Ascending aorta (tissue), 2 donors: ENCODE measurements around the gene SLC45A1. TPM values are rescaled to one million over a fixed set of nuclear protein-coding genes. Genes with fewer than 3 reads are reported as not detected.
A peak's percentile ranks its signal among the peaks of the same experiment; 100 is the strongest.
"Not testable (repeated sequence)": the region's sequence is repeated elsewhere in the genome, so short reads cannot be mapped to it uniquely, and the experiment has no call there.

Experiments used
- DNase-seq, 2 donors: peaks; one replicate each; pipeline ENCODE4 v3.0.0-alpha.2; 2019; ENCODE audit warnings: low spot score in 2 of 2
- H3K27ac ChIP-seq, 2 donors: fragments of 200-600 bp; sonication (generic); one replicate each; pipeline ENCODE4 v1.5.1; 2016 to 2017; ENCODE audit warnings: mild to moderate bottlenecking in 1 of 2
- H3K27me3 ChIP-seq: fragments of 200-600 bp; sonication (generic); one replicate; pipeline ENCODE4 v1.5.1; 2017
- H3K36me3 ChIP-seq, 2 donors: fragments of 200-600 bp; sonication (generic); one replicate each; pipeline ENCODE4 v1.5.1; 2016
- H3K4me1 ChIP-seq, 2 donors: fragments of 200-600 bp; sonication (generic); one replicate each; pipeline ENCODE4 v1.5.1; 2016 to 2017; ENCODE audit warnings: mild to moderate bottlenecking in 1 of 2
- H3K4me3 ChIP-seq, 2 donors: fragments of 200-600 bp; sonication (generic); one replicate each; pipeline ENCODE4 v1.5.1; 2016 to 2017; ENCODE audit warnings: mild to moderate bottlenecking in 1 of 2
- H3K9me3 ChIP-seq, 2 donors: fragments of 200-600 bp; sonication (generic); one replicate each; pipeline ENCODE4 v1.5.1; 2016
- intact Hi-C: fragments of 100-400 bp; cut with DNase I; formaldehyde crosslinking; loops from one replicate; pipeline ENCODE4 v1.15.1; 2023
- total RNA-seq: library from RNA; depleted of rRNA; stranded (reverse); fragments of >200 nt; gene quantifications from one replicate; pipeline ENCODE4 v1.1.0, GENCODE V29; 2016
- TF ChIP-seq, protein P1 (sequence below), 3 experiments: fragments of 200-600 bp in 2 of 3; fragments of 450-650 bp in 1 of 3; sonication (generic) in 2 of 3; IDR thresholded peaks; one replicate each; pipeline ENCODE4 v1.5.1; 2016 to 2019; ENCODE audit warnings: antibody characterized with exemption in 3 of 3, mild to moderate bottlenecking in 1 of 3, moderate library complexity in 1 of 3

Gene SLC45A1
- total RNA-seq, 1 donor from 2014 or later, result 3.2 TPM

DNA sequence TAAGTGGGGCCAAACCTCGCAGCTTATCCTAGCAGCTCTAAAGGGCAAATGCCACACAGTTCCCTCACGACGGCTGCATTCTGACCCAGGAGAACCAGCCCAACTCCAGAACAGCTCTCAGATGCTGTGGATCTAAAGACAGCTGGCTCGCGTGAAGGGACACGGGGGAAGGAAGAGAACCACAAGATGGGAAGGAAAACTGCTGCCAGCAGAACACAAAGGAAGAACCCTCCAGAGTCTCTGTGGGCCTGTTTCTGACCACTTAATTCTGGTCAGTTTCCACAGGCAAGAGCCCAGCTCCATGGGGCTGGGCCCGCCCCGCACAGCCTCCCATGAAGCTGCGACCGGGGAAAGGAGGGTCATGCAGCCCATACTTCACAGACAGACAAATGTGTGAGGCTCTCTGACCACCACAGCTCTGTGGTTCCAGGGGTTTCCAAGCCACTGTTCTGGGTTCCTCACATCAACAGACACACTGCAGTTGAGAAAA, 61.1 kb downstream of the SLC45A1 start:
- no peaks in the 10 kb centered on the region for H3K9me3 ChIP-seq
- no peaks in the 10 kb centered on the region for H3K27me3 ChIP-seq
- DNase-seq, result no peak
- H3K36me3 ChIP-seq, result no peaks in the 10 kb centered on the region
- H3K4me3 ChIP-seq, result no peak overlapping the region
- peaks cover 10 to 63% of the 10 kb centered on the region in 2 donors for H3K4me1 ChIP-seq
- peak overlapping the region; percentile 39 to 61 for H3K27ac ChIP-seq
- TF ChIP-seq, protein P1, sequence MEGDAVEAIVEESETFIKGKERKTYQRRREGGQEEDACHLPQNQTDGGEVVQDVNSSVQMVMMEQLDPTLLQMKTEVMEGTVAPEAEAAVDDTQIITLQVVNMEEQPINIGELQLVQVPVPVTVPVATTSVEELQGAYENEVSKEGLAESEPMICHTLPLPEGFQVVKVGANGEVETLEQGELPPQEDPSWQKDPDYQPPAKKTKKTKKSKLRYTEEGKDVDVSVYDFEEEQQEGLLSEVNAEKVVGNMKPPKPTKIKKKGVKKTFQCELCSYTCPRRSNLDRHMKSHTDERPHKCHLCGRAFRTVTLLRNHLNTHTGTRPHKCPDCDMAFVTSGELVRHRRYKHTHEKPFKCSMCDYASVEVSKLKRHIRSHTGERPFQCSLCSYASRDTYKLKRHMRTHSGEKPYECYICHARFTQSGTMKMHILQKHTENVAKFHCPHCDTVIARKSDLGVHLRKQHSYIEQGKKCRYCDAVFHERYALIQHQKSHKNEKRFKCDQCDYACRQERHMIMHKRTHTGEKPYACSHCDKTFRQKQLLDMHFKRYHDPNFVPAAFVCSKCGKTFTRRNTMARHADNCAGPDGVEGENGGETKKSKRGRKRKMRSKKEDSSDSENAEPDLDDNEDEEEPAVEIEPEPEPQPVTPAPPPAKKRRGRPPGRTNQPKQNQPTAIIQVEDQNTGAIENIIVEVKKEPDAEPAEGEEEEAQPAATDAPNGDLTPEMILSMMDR (IDR thresholded peaks at IDR 0.05), result no peak
- intact Hi-C loops, result no loop called here

DNA sequence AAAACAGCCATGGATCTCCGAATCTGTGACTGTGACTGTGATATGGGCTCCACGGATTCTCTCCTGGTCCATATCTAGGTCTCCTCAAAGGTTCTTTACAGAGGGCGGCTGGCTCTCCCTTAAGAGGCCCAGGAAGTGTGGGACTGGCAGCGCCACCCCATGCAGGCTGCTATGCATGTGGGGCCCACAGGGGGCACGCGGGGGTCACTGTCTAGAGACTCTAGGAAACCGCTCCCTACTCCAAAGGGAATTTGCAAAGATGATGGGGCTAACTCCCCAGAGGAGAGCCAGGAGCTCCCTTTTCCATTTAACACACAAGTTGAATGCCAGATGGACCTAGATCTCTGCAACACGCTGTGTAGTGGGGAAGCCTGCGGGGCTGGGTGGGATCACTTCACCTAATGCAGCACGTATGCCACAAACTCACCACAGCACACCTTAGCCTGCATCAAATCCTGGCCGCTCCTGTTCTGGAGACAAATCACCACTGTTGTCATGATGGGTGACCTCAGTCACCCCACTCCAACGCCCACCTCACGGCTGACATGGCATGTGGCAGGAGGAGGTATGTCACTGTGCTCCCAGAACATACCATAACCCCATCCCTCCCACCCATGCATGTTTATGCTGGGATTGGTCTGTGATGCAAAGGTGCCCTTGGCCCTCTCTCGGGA, 61.7 kb downstream of the SLC45A1 start:
- Histone ChIP-seq H3K4me1 (peaks cover 8 to 57% of the 10 kb centered on the region in 2 donors), H3K4me3 (no peak overlapping the region), H3K9me3 (no peaks in the 10 kb centered on the region), H3K36me3 (no peaks in the 10 kb centered on the region), H3K27ac (peak overlapping the region; percentile 39 to 61), H3K27me3 (no peaks in the 10 kb centered on the region)
- TF ChIP-seq, protein P1 (IDR thresholded peaks at IDR 0.05), result no peak
- intact Hi-C loops, result no loop called here
- no peak for DNase-seq

DNA sequence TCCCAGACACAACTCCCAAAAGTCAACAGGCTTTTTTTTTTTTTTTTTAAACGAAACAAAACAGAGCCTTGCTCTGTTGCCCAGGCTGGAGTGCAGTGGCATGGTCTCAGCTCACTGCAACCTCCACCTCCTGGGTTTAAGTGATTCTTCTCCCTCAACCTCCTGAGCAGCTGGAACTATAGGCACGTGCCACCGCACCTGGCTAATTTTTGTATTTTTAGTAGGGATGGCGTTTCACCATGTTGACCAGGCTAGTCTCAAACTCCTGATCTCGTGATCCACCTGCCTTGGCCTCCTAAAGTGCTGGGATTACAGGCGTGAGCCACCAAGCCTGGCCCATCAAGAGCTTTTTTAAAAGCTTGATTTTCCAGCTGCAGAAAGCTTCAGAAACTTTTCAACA, 62.4 kb downstream of the SLC45A1 start:
- peaks cover 8 to 55% of the 10 kb centered on the region in 2 donors for H3K4me1 ChIP-seq
- H3K9me3 ChIP-seq, H3K27me3 ChIP-seq, H3K4me3 ChIP-seq, DNase-seq, H3K36me3 ChIP-seq, intact Hi-C loops: not testable (repeated sequence)
- peak overlapping the region in 1 of 2 donors; percentile 61 for H3K27ac ChIP-seq

DNA sequence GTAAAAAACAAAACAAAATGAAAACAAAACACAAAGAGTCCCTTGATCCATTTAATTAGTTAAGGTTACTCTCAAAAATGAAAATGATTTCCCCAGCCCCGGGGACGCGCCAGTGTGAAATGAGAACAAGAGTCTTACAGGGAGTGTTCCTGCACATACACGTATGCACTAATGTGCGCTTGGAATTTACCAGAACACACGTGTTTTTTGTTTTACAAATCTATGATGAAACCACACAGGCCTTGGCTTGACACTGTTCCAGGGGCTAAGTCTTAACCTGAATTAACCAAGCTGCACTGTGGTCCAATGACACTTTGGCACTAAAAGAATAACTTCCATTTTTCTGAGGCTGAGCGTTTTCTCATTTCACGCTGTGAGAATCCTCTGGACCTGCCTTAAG, 63.7 kb downstream of the SLC45A1 start:
- intact Hi-C loops, result no loop called here
- TF ChIP-seq, protein P1 (IDR thresholded peaks at IDR 0.05), result no peak
- Histone ChIP-seq H3K27ac (peak overlapping the region; percentile 7 to 14), H3K36me3 (peaks cover 0 to 2% of the 10 kb centered on the region in 2 donors), H3K9me3 (no peaks in the 10 kb centered on the region), H3K27me3 (no peaks in the 10 kb centered on the region), H3K4me1 (peaks cover 8 to 62% of the 10 kb centered on the region in 2 donors), H3K4me3 (no peak overlapping the region)
- DNase-seq, result no peak

DNA sequence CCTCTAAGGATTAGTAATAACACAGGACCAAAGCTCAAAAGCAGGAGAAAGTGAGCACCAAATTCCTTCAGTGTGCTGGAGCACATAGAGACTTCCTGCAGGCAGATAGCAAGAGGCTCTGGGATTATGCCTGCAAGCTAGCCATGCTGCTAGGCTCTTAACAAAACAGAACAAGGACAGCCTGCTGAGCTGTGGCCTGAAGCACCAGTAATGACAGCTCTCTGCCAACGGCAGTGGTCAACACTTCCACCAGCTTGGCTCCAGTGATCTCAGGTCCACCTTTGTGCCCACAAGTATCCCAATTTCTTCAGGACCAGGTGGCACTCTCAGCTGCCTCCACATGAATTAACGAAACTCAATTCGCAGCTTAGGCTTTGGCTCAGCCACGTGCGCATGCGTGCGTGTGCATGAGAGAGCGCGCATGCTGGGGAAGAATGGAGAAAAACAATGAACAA, 64.2 kb downstream of the SLC45A1 start:
- peak overlapping the region; percentile 7 to 14 for H3K27ac ChIP-seq

More for the DNA sequence above, 64.2 kb downstream of the SLC45A1 start:
- no peaks in the 10 kb centered on the region for H3K27me3 ChIP-seq
- H3K4me3 ChIP-seq, result no peak overlapping the region
- no peaks in the 10 kb centered on the region for H3K9me3 ChIP-seq
- intact Hi-C loops, result no loop called here
- TF ChIP-seq, protein P1 (IDR thresholded peaks at IDR 0.05), result no peak
- H3K4me1 ChIP-seq, result peaks cover 8 to 62% of the 10 kb centered on the region in 2 donors
- DNase-seq, result no peak
- peaks cover 0 to 2% of the 10 kb centered on the region in 2 donors for H3K36me3 ChIP-seq
